ENCODE data around the gene DENND6A. TPM values are rescaled to one million over a fixed set of nuclear protein-coding genes. Genes with fewer than 3 reads are reported as not detected.

The DENND6A gene
- total and polyA plus RNA-seq, 4 donors, result 8.2 to 53.8 (median 18.9) TPM

GRCh38 chr3:57688291-57688690 lies 4.6 kb downstream of the DENND6A start:
- WGBS, 2 donors, result 86 to 91% methylated on average over 3 of the region's 3 CpGs
- no peak for DNase-seq
- H3K36me3 ChIP-seq (ENCODE audit: control insufficient read depth in 4 of 4, insufficient read depth in 4 of 4, low read length in 4 of 4), result peaks cover 0 to 3% (median 1%) of the 10 kb centered on the region in 4 donors
- H3K27me3 ChIP-seq (ENCODE audit: control insufficient read depth in 3 of 3, insufficient read depth in 3 of 3, low read length in 2 of 3), result no peaks in the 10 kb centered on the region
- no peak for TF ChIP-seq CTCF (IDR thresholded peaks at IDR 0.05; ENCODE audit: control extremely low read depth, extremely low read depth)
- no peak overlapping the region for H3K4me3 ChIP-seq
- H3K4me1 ChIP-seq (ENCODE audit: control insufficient read depth in 5 of 5, insufficient read depth in 5 of 5, low read length in 5 of 5), result peaks cover 0 to 18% (median 4%) of the 10 kb centered on the region in 5 donors
- H3K27ac ChIP-seq (ENCODE audit: low read depth in 1 of 2, low read length in 1 of 2), result no peak overlapping the region
- no peak overlapping the region for H3K9ac ChIP-seq (ENCODE audit: insufficient read depth in 1 of 2, low read length in 2 of 2)
- no peak for ATAC-seq (ENCODE audit: insufficient read depth, low FRiP score)
- no peaks in the 10 kb centered on the region for H3K9me3 ChIP-seq (ENCODE audit: control insufficient read depth in 4 of 4, insufficient read depth in 3 of 4, low read length in 3 of 4)

GRCh38 chr3:57683286-57683685 lies 9.6 kb downstream of the DENND6A start:
- 55 to 70% methylated on average over 2 of the region's 2 CpGs for WGBS, 2 donors
- Histone ChIP-seq H3K36me3 (ENCODE audit: control insufficient read depth in 4 of 4, insufficient read depth in 4 of 4, low read length in 4 of 4) (peaks cover 0 to 11% (median 5%) of the 10 kb centered on the region in 4 donors), H3K27me3 (ENCODE audit: control insufficient read depth in 3 of 3, insufficient read depth in 3 of 3, low read length in 2 of 3) (no peaks in the 10 kb centered on the region), H3K4me3 (no peak overlapping the region), H3K9ac (ENCODE audit: insufficient read depth in 1 of 2, low read length in 2 of 2) (no peak overlapping the region), H3K4me1 (ENCODE audit: control insufficient read depth in 5 of 5, insufficient read depth in 5 of 5, low read length in 5 of 5) (peaks cover 0 to 6% (median 0%) of the 10 kb centered on the region in 5 donors), H3K27ac (ENCODE audit: low read depth in 1 of 2, low read length in 1 of 2) (no peak overlapping the region), H3K9me3 (ENCODE audit: control insufficient read depth in 4 of 4, insufficient read depth in 3 of 4, low read length in 3 of 4) (no peaks in the 10 kb centered on the region)
- TF ChIP-seq CTCF (IDR thresholded peaks at IDR 0.05; ENCODE audit: control extremely low read depth, extremely low read depth), result no peak
- DNase-seq (no peak), ATAC-seq (ENCODE audit: insufficient read depth, low FRiP score) (no peak)

GRCh38 chr3:57682284-57682683 lies 10.6 kb downstream of the DENND6A start:
- TF ChIP-seq CTCF (IDR thresholded peaks at IDR 0.05; ENCODE audit: control extremely low read depth, extremely low read depth), result no peak
- Histone ChIP-seq H3K4me1 (ENCODE audit: control insufficient read depth in 5 of 5, insufficient read depth in 5 of 5, low read length in 5 of 5) (peaks cover 0 to 7% (median 0%) of the 10 kb centered on the region in 5 donors), H3K9me3 (ENCODE audit: control insufficient read depth in 4 of 4, insufficient read depth in 3 of 4, low read length in 3 of 4) (no peaks in the 10 kb centered on the region), H3K9ac (ENCODE audit: insufficient read depth in 1 of 2, low read length in 2 of 2) (no peak overlapping the region), H3K36me3 (ENCODE audit: control insufficient read depth in 4 of 4, insufficient read depth in 4 of 4, low read length in 4 of 4) (peaks cover 0 to 12% (median 5%) of the 10 kb centered on the region in 4 donors), H3K27ac (ENCODE audit: low read depth in 1 of 2, low read length in 1 of 2) (no peak overlapping the region), H3K4me3 (no peak overlapping the region), H3K27me3 (ENCODE audit: control insufficient read depth in 3 of 3, insufficient read depth in 3 of 3, low read length in 2 of 3) (no peaks in the 10 kb centered on the region)
- 0 to 97% methylated on average over 1 of the region's 1 CpG for WGBS, 2 donors
- DNase-seq (no peak), ATAC-seq (ENCODE audit: insufficient read depth, low FRiP score) (no peak)

GRCh38 chr3:57681691-57682090 lies 11.2 kb downstream of the DENND6A start:
- H3K27me3 ChIP-seq (ENCODE audit: control insufficient read depth in 3 of 3, insufficient read depth in 3 of 3, low read length in 2 of 3), result no peaks in the 10 kb centered on the region
- H3K9me3 ChIP-seq (ENCODE audit: control insufficient read depth in 4 of 4, insufficient read depth in 3 of 4, low read length in 3 of 4), result no peaks in the 10 kb centered on the region
- WGBS, 2 donors, result 80 to 93% methylated on average over 1 of the region's 1 CpG

More at GRCh38 chr3:57681691-57682090, 11.2 kb downstream of the DENND6A start:
- no peak for DNase-seq
- Histone ChIP-seq H3K9ac (ENCODE audit: insufficient read depth in 1 of 2, low read length in 2 of 2) (no peak overlapping the region), H3K27ac (ENCODE audit: low read depth in 1 of 2, low read length in 1 of 2) (no peak overlapping the region), H3K36me3 (ENCODE audit: control insufficient read depth in 4 of 4, insufficient read depth in 4 of 4, low read length in 4 of 4) (peaks cover 0 to 8% (median 5%) of the 10 kb centered on the region in 4 donors), H3K4me1 (ENCODE audit: control insufficient read depth in 5 of 5, insufficient read depth in 5 of 5, low read length in 5 of 5) (peaks cover 0 to 7% (median 0%) of the 10 kb centered on the region in 5 donors), H3K4me3 (no peak overlapping the region)
- no peak for TF ChIP-seq CTCF (IDR thresholded peaks at IDR 0.05; ENCODE audit: control extremely low read depth, extremely low read depth)
- no peak for ATAC-seq (ENCODE audit: insufficient read depth, low FRiP score)

Data from lung (tissue), 12 donors.